BJ (cell line): ENCODE data around the gene DCLK1. TPM values are rescaled to one million over a fixed set of nuclear protein-coding genes. Genes with fewer than 3 reads are reported as not detected.

Experiments
- CTCF ChIA-PET: fragments of 350-600 bp; formaldehyde crosslinking; extraction: SDS; loops from one replicate; lab custom pipeline; 2021; ENCODE audit warnings: antibody characterized with exemption, inconsistent platforms; lab: Yijun Ruan, JAX
- POLR2A ChIA-PET: fragments of 300-600 bp; sonication (Branson Sonifier 250); formaldehyde crosslinking; extraction: SDS; loops from one replicate; lab custom pipeline; 2021; ENCODE audit warnings: antibody characterized with exemption; lab: Charles Lee
- DNase-seq: peaks from one replicate; pipeline ENCODE4 v3.0.0-alpha.2; 2011; ENCODE audit warnings: low read depth
- H3K27me3 ChIP-seq: 2 replicates; pipeline ENCODE4 v1.6.0; 2011; ENCODE audit warnings: low read length; ENCODE audit not compliant: control insufficient read depth, insufficient read depth
- H3K36me3 ChIP-seq: 2 replicates; pipeline ENCODE4 v1.5.1; 2011; ENCODE audit warnings: low read length; ENCODE audit not compliant: control insufficient read depth, insufficient read depth
- H3K4me3 ChIP-seq: 2 replicates; pipeline ENCODE4 v1.5.1; 2011; ENCODE audit warnings: low read depth, mild to moderate bottlenecking, control low read depth, low read length
- polyA plus RNA-seq: library from polyadenylated mRNA; depleted of rRNA; stranded (reverse); fragments of >200 nt; gene quantifications from 2 replicates; pipeline ENCODE4 v1.2.3, GENCODE V29; 2011
- TF ChIP-seq, protein P1 (sequence below): IDR thresholded peaks from 2 replicates; pipeline ENCODE4 v1.5.1; 2011; ENCODE audit warnings: low read depth, mild to moderate bottlenecking, control low read depth, inconsistent platforms, low read length, moderate library complexity; ENCODE audit not compliant: insufficient read depth

DCLK1 gene
- polyA plus RNA-seq, 1 experiment: 1.1 TPM

DNA sequence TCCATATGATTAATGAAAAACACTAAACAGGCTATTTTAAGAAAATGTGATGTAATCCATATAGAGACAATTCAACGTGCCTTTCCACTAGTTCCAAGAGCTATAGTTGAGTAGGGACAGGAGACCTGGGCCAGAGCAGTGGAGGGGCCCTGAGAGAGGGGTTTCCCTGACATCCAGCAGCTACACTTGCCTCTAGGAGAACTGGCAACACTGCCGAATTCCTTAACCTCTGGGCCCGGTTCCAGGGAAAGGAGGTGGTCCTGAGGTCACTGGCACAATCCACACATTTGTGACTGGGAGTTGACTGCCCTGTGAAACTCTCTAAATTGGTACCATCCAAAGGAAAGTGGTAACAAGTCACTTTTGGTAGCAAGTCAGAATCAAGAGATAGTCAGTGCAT is 264.4 kb downstream of the DCLK1 start:
- Histone ChIP-seq H3K4me3 (no peak overlapping the region), H3K36me3 (no peaks in the 10 kb centered on the region), H3K27me3 (no peaks in the 10 kb centered on the region)
- ChIA-PET POLR2A (no interaction called here), CTCF (no interaction called here)
- DNase-seq: no peak
- TF ChIP-seq, protein P1, sequence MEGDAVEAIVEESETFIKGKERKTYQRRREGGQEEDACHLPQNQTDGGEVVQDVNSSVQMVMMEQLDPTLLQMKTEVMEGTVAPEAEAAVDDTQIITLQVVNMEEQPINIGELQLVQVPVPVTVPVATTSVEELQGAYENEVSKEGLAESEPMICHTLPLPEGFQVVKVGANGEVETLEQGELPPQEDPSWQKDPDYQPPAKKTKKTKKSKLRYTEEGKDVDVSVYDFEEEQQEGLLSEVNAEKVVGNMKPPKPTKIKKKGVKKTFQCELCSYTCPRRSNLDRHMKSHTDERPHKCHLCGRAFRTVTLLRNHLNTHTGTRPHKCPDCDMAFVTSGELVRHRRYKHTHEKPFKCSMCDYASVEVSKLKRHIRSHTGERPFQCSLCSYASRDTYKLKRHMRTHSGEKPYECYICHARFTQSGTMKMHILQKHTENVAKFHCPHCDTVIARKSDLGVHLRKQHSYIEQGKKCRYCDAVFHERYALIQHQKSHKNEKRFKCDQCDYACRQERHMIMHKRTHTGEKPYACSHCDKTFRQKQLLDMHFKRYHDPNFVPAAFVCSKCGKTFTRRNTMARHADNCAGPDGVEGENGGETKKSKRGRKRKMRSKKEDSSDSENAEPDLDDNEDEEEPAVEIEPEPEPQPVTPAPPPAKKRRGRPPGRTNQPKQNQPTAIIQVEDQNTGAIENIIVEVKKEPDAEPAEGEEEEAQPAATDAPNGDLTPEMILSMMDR: no peak

- Histone ChIP-seq H3K4me3 (no peak overlapping the region), H3K36me3 (no peaks in the 10 kb centered on the region), H3K27me3 (no peaks in the 10 kb centered on the region)
- ChIA-PET POLR2A (no interaction called here), CTCF (no interaction called here)
- TF ChIP-seq, protein P1: no peak
- DNase-seq: no peak
Measured at GRCh38 chr13:35865341-35866240, 265.6 kb downstream of the DCLK1 start.

GRCh38 chr13:35860661-35861060 is 270.5 kb downstream of the DCLK1 start:
- ChIA-PET CTCF (interaction anchor here (0.6 kb wide), 1 partner anchor 42 kb away, joined by 3 read pairs; no protein-coding TSS in a partner anchor), POLR2A (no interaction called here)
- Histone ChIP-seq H3K36me3 (no peaks in the 10 kb centered on the region), H3K27me3 (no peaks in the 10 kb centered on the region), H3K4me3 (no peak overlapping the region)
- TF ChIP-seq, protein P1: no peak
- no peak for DNase-seq

- CTCF ChIA-PET: interaction anchor here (0.6 kb wide), 1 partner anchor 118 kb away, joined by 3 read pairs; no protein-coding TSS in a partner anchor
- POLR2A ChIA-PET: no interaction called here
Measured at GRCh38 chr13:35859981-35860380, 271.2 kb downstream of the DCLK1 start.

DNA sequence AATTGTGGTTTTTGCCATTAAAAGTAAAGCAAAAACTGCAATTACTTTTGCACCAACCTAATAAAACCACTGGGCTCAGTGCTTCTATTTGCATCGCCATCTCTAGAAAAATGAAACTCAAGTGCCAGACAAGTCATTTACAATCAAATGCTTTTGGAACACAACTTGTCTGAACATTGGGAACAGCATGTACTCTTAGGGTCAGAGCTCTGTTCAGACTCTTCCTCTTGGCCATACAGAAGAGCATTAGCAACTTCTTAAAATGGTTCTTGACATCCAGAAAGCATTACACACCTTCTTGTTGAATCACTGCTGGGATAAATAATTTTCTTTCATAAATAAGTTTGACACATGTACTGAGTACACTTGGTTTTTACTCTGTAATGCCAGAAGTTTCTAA is 272.5 kb downstream of the DCLK1 start:
- ChIA-PET CTCF (no interaction called here), POLR2A (no interaction called here)
- no peak for DNase-seq
- no peaks in the 10 kb centered on the region for H3K36me3 ChIP-seq
- TF ChIP-seq, protein P1: no peak
- H3K4me3 ChIP-seq: no peak overlapping the region
- no peaks in the 10 kb centered on the region for H3K27me3 ChIP-seq

More at GRCh38 chr13:35859981-35860380, 271.2 kb downstream of the DCLK1 start:
- TF ChIP-seq, protein P1: no peak
- Histone ChIP-seq H3K27me3 (no peaks in the 10 kb centered on the region), H3K4me3 (no peak overlapping the region), H3K36me3 (no peaks in the 10 kb centered on the region)
- DNase-seq: no peak
